ENCODE measurements around the gene IDE.

The IDE gene

GRCh38 chr10:92567952-92568600, 5.8 kb downstream of the IDE start:
- peak; percentile 34 for DNase-seq (ENCODE audit: low spot score)

GRCh38 chr10:92562424-92562823, 11.5 kb downstream of the IDE start:
- DNase-seq (ENCODE audit: low spot score): no peak

GRCh38 chr10:92559046-92559445, 14.8 kb downstream of the IDE start:
- DNase-seq (ENCODE audit: low spot score): no peak

- DNase-seq (ENCODE audit: low spot score): no peak
Measured at GRCh38 chr10:92553959-92554358, 19.9 kb downstream of the IDE start.

GRCh38 chr10:92552310-92552709, 21.6 kb downstream of the IDE start:
- DNase-seq (ENCODE audit: low spot score): no peak

- no peak for DNase-seq (ENCODE audit: low spot score)
Measured at GRCh38 chr10:92550924-92551323, 23.0 kb downstream of the IDE start.

- no peak for DNase-seq (ENCODE audit: low spot score)
Measured at GRCh38 chr10:92547676-92548075, 26.2 kb downstream of the IDE start.

- DNase-seq (ENCODE audit: low spot score): no peak
Measured at GRCh38 chr10:92545556-92545955, 28.3 kb downstream of the IDE start.

- DNase-seq (ENCODE audit: low spot score): no peak
Measured at GRCh38 chr10:92544296-92544695, 29.6 kb downstream of the IDE start.

GRCh38 chr10:92542458-92542857, 31.4 kb downstream of the IDE start:
- no peak for DNase-seq (ENCODE audit: low spot score)

- no peak for DNase-seq (ENCODE audit: low spot score)
Measured at GRCh38 chr10:92541583-92541982, 32.3 kb downstream of the IDE start.

- no peak for DNase-seq (ENCODE audit: low spot score)
Measured at GRCh38 chr10:92538231-92538958, 35.5 kb downstream of the IDE start.

GRCh38 chr10:92530891-92531535, 42.9 kb downstream of the IDE start:
- no peak for DNase-seq (ENCODE audit: low spot score)

- DNase-seq (ENCODE audit: low spot score): no peak
Measured at GRCh38 chr10:92530421-92530820, 43.5 kb downstream of the IDE start.

GRCh38 chr10:92527716-92528115, 46.2 kb downstream of the IDE start:
- no peak for DNase-seq (ENCODE audit: low spot score)

GRCh38 chr10:92523639-92524038, 50.3 kb downstream of the IDE start:
- no peak for DNase-seq (ENCODE audit: low spot score)

- peak; percentile 74 for DNase-seq (ENCODE audit: low spot score)
Measured at GRCh38 chr10:92517034-92517655, 56.7 kb downstream of the IDE start.

GRCh38 chr10:92508866-92509265, 65.0 kb downstream of the IDE start:
- no peak for DNase-seq (ENCODE audit: low spot score)

- no peak for DNase-seq (ENCODE audit: low spot score)
Measured at GRCh38 chr10:92506336-92506735, 67.6 kb downstream of the IDE start.

- DNase-seq (ENCODE audit: low spot score): no peak
Measured at GRCh38 chr10:92505044-92505443, 68.8 kb downstream of the IDE start.

- DNase-seq (ENCODE audit: low spot score): no peak
Measured at GRCh38 chr10:92502296-92502808, 71.5 kb downstream of the IDE start.

- DNase-seq (ENCODE audit: low spot score): no peak
Measured at GRCh38 chr10:92493362-92493761, 80.5 kb downstream of the IDE start.
